HG03097 (cell line): ENCODE results near the gene ZSWIM5.
"Not testable (repeated sequence)": the region's sequence is repeated elsewhere in the genome, so short reads cannot be mapped to it uniquely, and the experiment has no call there.

Experiments
- ATAC-seq: cut with Tn5 transposase; IDR thresholded peaks from one replicate; pipeline ENCODE4 v1.9.1; 2021; ENCODE audit not compliant: unreplicated experiment, low FRiP score

ZSWIM5 gene

GRCh38 chr1:45205011-45205909, 1.1 kb downstream of the ZSWIM5 start:
- no peak for ATAC-seq

GRCh38 chr1:45200906-45201500, 5.4 kb downstream of the ZSWIM5 start:
- ATAC-seq = no peak

GRCh38 chr1:45200435-45200834, 6.0 kb downstream of the ZSWIM5 start:
- no peak for ATAC-seq

- ATAC-seq = no peak
Measured at GRCh38 chr1:45198185-45198584, 8.2 kb downstream of the ZSWIM5 start.

GRCh38 chr1:45196863-45197262, 9.5 kb downstream of the ZSWIM5 start:
- no peak for ATAC-seq

GRCh38 chr1:45191418-45191783, 15.0 kb downstream of the ZSWIM5 start:
- ATAC-seq = no peak

GRCh38 chr1:45187725-45188124, 18.7 kb downstream of the ZSWIM5 start:
- no peak for ATAC-seq

- not testable (repeated sequence) for ATAC-seq
Measured at GRCh38 chr1:45179918-45180519, 26.4 kb downstream of the ZSWIM5 start.

GRCh38 chr1:45177452-45177851, 29.0 kb downstream of the ZSWIM5 start:
- no peak for ATAC-seq

GRCh38 chr1:45172764-45173163, 33.6 kb downstream of the ZSWIM5 start:
- ATAC-seq = no peak

- no peak for ATAC-seq
Measured at GRCh38 chr1:45172005-45172404, 34.4 kb downstream of the ZSWIM5 start.

GRCh38 chr1:45171575-45171974, 34.8 kb downstream of the ZSWIM5 start:
- no peak for ATAC-seq

GRCh38 chr1:45170151-45170742, 36.2 kb downstream of the ZSWIM5 start:
- ATAC-seq = no peak

GRCh38 chr1:45167947-45168346, 38.5 kb downstream of the ZSWIM5 start:
- ATAC-seq = not testable (repeated sequence)

GRCh38 chr1:45164307-45164706, 42.1 kb downstream of the ZSWIM5 start:
- ATAC-seq = not testable (repeated sequence)

- not testable (repeated sequence) for ATAC-seq
Measured at GRCh38 chr1:45163111-45163510, 43.3 kb downstream of the ZSWIM5 start.

GRCh38 chr1:45162041-45163035, 44.1 kb downstream of the ZSWIM5 start:
- not testable (repeated sequence) for ATAC-seq

- ATAC-seq = no peak
Measured at GRCh38 chr1:45155957-45156356, 50.4 kb downstream of the ZSWIM5 start.

GRCh38 chr1:45155423-45155822, 51.0 kb downstream of the ZSWIM5 start:
- ATAC-seq = no peak

GRCh38 chr1:45152126-45152525, 54.3 kb downstream of the ZSWIM5 start:
- no peak for ATAC-seq
